GM21529 (cell line): ENCODE data around the gene TRAIP.
"Not testable (repeated sequence)": the region's sequence is repeated elsewhere in the genome, so short reads cannot be mapped to it uniquely, and the experiment has no call there.

Source experiments
- ATAC-seq: cut with Tn5 transposase; IDR thresholded peaks from one replicate; pipeline ENCODE4 v1.9.1; 2021; ENCODE audit not compliant: unreplicated experiment

The TRAIP gene

GRCh38 chr3:49856181-49857005, at the start of gene TRAIP:
TSS of gene TRAIP (minus strand) at chr3:49856564. CDS start at chr3:49856453, 111 bp downstream.
- ATAC-seq: peak; percentile 96

- ATAC-seq: not testable (repeated sequence)
Observed at GRCh38 chr3:49904448-49904847, 48.1 kb upstream of the TRAIP start.

- peak; percentile 68 for ATAC-seq
Observed at GRCh38 chr3:49903451-49904424, 47.4 kb upstream of the TRAIP start, which contains the start of gene MST1R. TSS of gene MST1R (minus strand) at chr3:49903873. CDS start at chr3:49903609, 264 bp downstream.

- ATAC-seq: no peak
Observed at GRCh38 chr3:49902511-49903345, 46.4 kb upstream of the TRAIP start.

GRCh38 chr3:49901366-49902339, 45.3 kb upstream of the TRAIP start:
- ATAC-seq: no peak

- ATAC-seq: no peak
Observed at GRCh38 chr3:49900491-49901153, 44.3 kb upstream of the TRAIP start.

- no peak for ATAC-seq
Observed at GRCh38 chr3:49899815-49900214, 43.5 kb upstream of the TRAIP start.

- ATAC-seq: no peak
Observed at GRCh38 chr3:49898991-49899390, 42.6 kb upstream of the TRAIP start.

GRCh38 chr3:49896345-49896744, 40.0 kb upstream of the TRAIP start:
- no peak for ATAC-seq

- no peak for ATAC-seq
Observed at GRCh38 chr3:49895791-49896190, 39.4 kb upstream of the TRAIP start.

GRCh38 chr3:49889296-49889695, 32.9 kb upstream of the TRAIP start:
- no peak for ATAC-seq

GRCh38 chr3:49886922-49887265, 30.5 kb upstream of the TRAIP start:
- no peak for ATAC-seq

- no peak for ATAC-seq
Observed at GRCh38 chr3:49883998-49884397, 27.6 kb upstream of the TRAIP start.

- ATAC-seq: no peak
Observed at GRCh38 chr3:49882166-49882565, 25.8 kb upstream of the TRAIP start.

- no peak for ATAC-seq
Observed at GRCh38 chr3:49880581-49881315, 24.4 kb upstream of the TRAIP start.

- no peak for ATAC-seq
Observed at GRCh38 chr3:49879721-49880120, 23.4 kb upstream of the TRAIP start.

GRCh38 chr3:49878686-49879085, 22.3 kb upstream of the TRAIP start:
- ATAC-seq: no peak

- no peak for ATAC-seq
Observed at GRCh38 chr3:49877716-49878115, 21.4 kb upstream of the TRAIP start.
